Endothelial cell of umbilical vein (primary cell): ENCODE measurements around the gene HECW1. TPM values are rescaled to one million over a fixed set of nuclear protein-coding genes. Genes with fewer than 3 reads are reported as not detected.

Experiments
- BruUV-seq: library from RNA; stranded (reverse); fragments of 400-500 nt; replicated peaks from 2 replicates; lab custom pipeline; 2021; lab: Mats Ljungman, UMichigan
- CTCF ChIA-PET: fragments of 300-600, 350-600 bp; sonication (Branson Sonifier 250); formaldehyde crosslinking; loops from one replicate; lab custom pipeline; 2021; ENCODE audit warnings: antibody characterized with exemption, inconsistent platforms; lab: Charles Lee
- POLR2A ChIA-PET: fragments of 300-600, 350-600 bp; sonication (Branson Sonifier 250); formaldehyde crosslinking; loops from one replicate; lab custom pipeline; 2021; ENCODE audit warnings: antibody characterized with exemption, inconsistent platforms; lab: Charles Lee
- DNase-seq: peaks from one replicate; pipeline ENCODE4 v3.0.0-alpha.2; 2011; ENCODE audit warnings: low read depth, low spot score
- FAIRE-seq: peaks from 2 replicates; lab custom pipeline; 2011; peaks lifted over from hg19 to GRCh38; lab: Jason Lieb, UNC
- H2AFZ ChIP-seq: 2 replicates; pipeline ENCODE4 v1.6.0; 2012; ENCODE audit warnings: low read depth, low read length, control low read depth, inconsistent platforms
- H3K27ac ChIP-seq: 2 replicates; pipeline ENCODE4 v1.5.1; 2011; ENCODE audit warnings: low read depth, mild to moderate bottlenecking, control low read depth, low read length, moderate library complexity; ENCODE audit not compliant: insufficient read depth
- H3K27me3 ChIP-seq, 2 experiments: 2 replicates each; pipeline versions ENCODE4 v1.6.0 to v1.6.1; 2011; ENCODE audit warnings: low read length in 2 of 2, mixed read lengths in 1 of 2; ENCODE audit not compliant: control insufficient read depth in 2 of 2, insufficient read depth in 2 of 2
- H3K36me3 ChIP-seq, 2 experiments: 2 replicates in 1 of 2; 3 replicates in 1 of 2; pipeline ENCODE4 v1.5.1; 2011; ENCODE audit warnings: low read length in 2 of 2, mild to moderate bottlenecking in 1 of 2, moderate library complexity in 1 of 2; ENCODE audit not compliant: control insufficient read depth in 2 of 2, insufficient read depth in 2 of 2; ENCODE audit errors: extremely low read depth in 1 of 2
- H3K4me1 ChIP-seq: 3 replicates; pipeline ENCODE4 v1.5.1; 2011; ENCODE audit warnings: mild to moderate bottlenecking, low read length; ENCODE audit not compliant: control insufficient read depth, insufficient read depth; ENCODE audit errors: extremely low read depth
- H3K4me2 ChIP-seq: 2 replicates; pipeline ENCODE4 v1.6.1; 2011; ENCODE audit warnings: low read length, control low read depth, mixed read lengths; ENCODE audit not compliant: insufficient read depth
- H3K4me3 ChIP-seq, 3 experiments: fragments of 200-600 bp in 1 of 3; sonication (generic), shearing (Covaris generic) in 1 of 3; replicated peaks in 1 of 3; 2 replicates each; pipeline ENCODE4 v1.5.1; 2011 to 2016; ENCODE audit warnings: control low read depth in 3 of 3, low read length in 3 of 3, mild to moderate bottlenecking in 2 of 3, inconsistent platforms in 1 of 3, low read depth in 1 of 3, moderate library complexity in 1 of 3; ENCODE audit not compliant: insufficient read depth in 1 of 3
- H3K79me2 ChIP-seq: 2 replicates; pipeline ENCODE4 v1.6.0; 2012; ENCODE audit warnings: low read length, inconsistent platforms; ENCODE audit not compliant: control insufficient read depth, insufficient read depth
- H3K9ac ChIP-seq: replicated peaks from 2 replicates; pipeline ENCODE3; 2011; ENCODE audit warnings: low read length, control low read depth; ENCODE audit not compliant: insufficient read depth; ENCODE audit errors: extremely low read depth
- H3K9me1 ChIP-seq: replicated peaks from 3 replicates; pipeline ENCODE4 v1.6.0; 2011; ENCODE audit warnings: mild to moderate bottlenecking, low read length; ENCODE audit not compliant: control insufficient read depth, insufficient read depth; ENCODE audit errors: extremely low read depth
- H3K9me3 ChIP-seq: replicated peaks from 2 replicates; pipeline ENCODE4 v1.5.1; 2012; ENCODE audit warnings: low read length, inconsistent platforms; ENCODE audit not compliant: control insufficient read depth, insufficient read depth
- H4K20me1 ChIP-seq: replicated peaks from 2 replicates; pipeline ENCODE3; 2011; ENCODE audit warnings: mild to moderate bottlenecking, low read length; ENCODE audit not compliant: control insufficient read depth, insufficient read depth; ENCODE audit errors: extremely low read depth
- EZH2 ChIP-seq: IDR thresholded peaks from 2 replicates; pipeline ENCODE4 v1.6.1; 2012; ENCODE audit warnings: borderline replicate concordance, low read depth, mild to moderate bottlenecking, moderate library complexity, low read length, inconsistent platforms; ENCODE audit not compliant: severe bottlenecking
- FOS ChIP-seq: IDR thresholded peaks from 2 replicates; pipeline ENCODE4 v1.6.1; 2011; ENCODE audit warnings: mild to moderate bottlenecking, low read length, moderate library complexity, borderline replicate concordance; ENCODE audit not compliant: insufficient read depth
- GATA2 ChIP-seq: IDR thresholded peaks from 2 replicates; pipeline ENCODE4 v1.7.0; 2011; ENCODE audit warnings: low read depth, mild to moderate bottlenecking, moderate library complexity, mixed read lengths, low read length; ENCODE audit not compliant: insufficient read length, insufficient read depth
- JUN ChIP-seq: IDR thresholded peaks from 2 replicates; pipeline ENCODE4 v1.6.1; 2011; ENCODE audit warnings: borderline replicate concordance, low read depth; ENCODE audit not compliant: insufficient read length, insufficient read depth
- MYC ChIP-seq: IDR thresholded peaks from one replicate; pipeline ENCODE4 v1.6.1; 2011; ENCODE audit warnings: mild to moderate bottlenecking, low read depth, low read length
- POLR2A ChIP-seq: IDR thresholded peaks from 2 replicates; pipeline ENCODE4 v1.6.1; 2012; ENCODE audit warnings: low read depth, mild to moderate bottlenecking, control low read depth, low read length
- POLR2AphosphoS5 ChIP-seq: IDR thresholded peaks from 2 replicates; pipeline ENCODE4 v1.6.1; 2012; ENCODE audit warnings: low read depth, mild to moderate bottlenecking, control low read depth, low read length, moderate library complexity; ENCODE audit not compliant: insufficient read depth
- dilution Hi-C: fragments of 300-500 bp; cut with MboI; formaldehyde crosslinking; loops from one replicate; pipeline ENCODE4 v1.15.0; 2019; ENCODE audit warnings: low sequenced_read_pairs; ENCODE audit not compliant: extremely low pct_ligation_motif_present
- intact Hi-C: fragments of 100-400 bp; cut with micrococcal nuclease; formaldehyde crosslinking; loops from one replicate; pipeline ENCODE4 v1.10.0; 2022
- polyA plus RNA-seq, 4 experiments: library from polyadenylated mRNA; depleted of rRNA in 3 of 4; stranded (reverse) in 3 of 4; unstranded in 1 of 4; fragments of >200 nt; gene quantifications; 2 replicates each; pipeline versions ENCODE4 v1.2.1 to v1.2.3, GENCODE V29; 2011 to 2012; ENCODE audit warnings: missing spikeins in 1 of 4
- total RNA-seq: library from RNA; stranded (reverse); gene quantifications from 2 replicates; pipeline ENCODE4 v1.2.3, GENCODE V29; 2021
- TF ChIP-seq, protein P1 (sequence below): IDR thresholded peaks from 2 replicates; pipeline ENCODE4 v1.6.1; 2011; ENCODE audit not compliant: insufficient read depth, insufficient read length
- TF ChIP-seq, protein P2 (sequence below), 2 donors: IDR thresholded peaks; 1 replicate in 1 of 2; 2 replicates in 1 of 2; pipeline ENCODE4 v1.5.1; 2011; ENCODE audit warnings: low read length in 2 of 2, mild to moderate bottlenecking in 2 of 2, moderate library complexity in 2 of 2, control low read depth in 1 of 2, inconsistent platforms in 1 of 2, low read depth in 1 of 2; ENCODE audit not compliant: insufficient read depth in 1 of 2; ENCODE audit errors: extremely low read depth in 1 of 2

Gene HECW1
- total and polyA plus RNA-seq, 2 donors (not counting 3 experiments of a cell fraction or from before 2014, with no cell fraction given), result not detected

DNA sequence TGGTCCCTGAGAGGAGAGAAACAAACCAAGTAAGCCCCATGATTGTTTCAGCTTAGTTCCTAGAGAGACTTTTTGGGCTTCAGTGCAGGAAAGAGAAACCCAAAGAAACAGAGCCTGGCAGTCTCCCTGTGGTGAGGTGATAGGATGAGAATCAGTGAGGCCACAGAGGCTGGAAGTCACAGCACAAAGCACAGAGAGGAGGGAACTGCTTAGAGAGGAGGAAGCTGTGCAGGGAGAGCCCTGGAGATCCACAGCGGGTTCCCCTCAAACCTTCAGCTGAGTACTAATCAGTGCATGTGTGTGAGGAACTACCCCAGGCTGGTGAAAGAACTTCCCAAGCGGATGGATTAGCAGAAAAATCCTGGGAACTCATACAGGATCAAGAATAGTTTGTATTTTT is 27.4 kb upstream of the HECW1 start:
- no peaks in the 10 kb centered on the region for H3K9me3 ChIP-seq
- dilution Hi-C loops, result no loop called here
- no peaks in the 10 kb centered on the region for H4K20me1 ChIP-seq
- no peaks in the 10 kb centered on the region for H3K9me1 ChIP-seq
- CTCF ChIA-PET, result interaction anchor here (0.8 to 1.3 kb wide), 2 partner anchors 9 to 23 kb away, joined by 3 read pairs; no protein-coding TSS in a partner anchor
- no peaks in the 10 kb centered on the region for H3K27me3 ChIP-seq
- H3K79me2 ChIP-seq, result no peaks in the 10 kb centered on the region
- BruUV-seq, result no TSS peak
- H3K9ac ChIP-seq, result no peak overlapping the region
- no peak for TF ChIP-seq POLR2AphosphoS5
- no peak for TF ChIP-seq MYC
- no peak for TF ChIP-seq EZH2
- TF ChIP-seq, protein P1, sequence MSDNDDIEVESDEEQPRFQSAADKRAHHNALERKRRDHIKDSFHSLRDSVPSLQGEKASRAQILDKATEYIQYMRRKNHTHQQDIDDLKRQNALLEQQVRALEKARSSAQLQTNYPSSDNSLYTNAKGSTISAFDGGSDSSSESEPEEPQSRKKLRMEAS, result no peak
- no peak for TF ChIP-seq JUN
- TF ChIP-seq, protein P2, sequence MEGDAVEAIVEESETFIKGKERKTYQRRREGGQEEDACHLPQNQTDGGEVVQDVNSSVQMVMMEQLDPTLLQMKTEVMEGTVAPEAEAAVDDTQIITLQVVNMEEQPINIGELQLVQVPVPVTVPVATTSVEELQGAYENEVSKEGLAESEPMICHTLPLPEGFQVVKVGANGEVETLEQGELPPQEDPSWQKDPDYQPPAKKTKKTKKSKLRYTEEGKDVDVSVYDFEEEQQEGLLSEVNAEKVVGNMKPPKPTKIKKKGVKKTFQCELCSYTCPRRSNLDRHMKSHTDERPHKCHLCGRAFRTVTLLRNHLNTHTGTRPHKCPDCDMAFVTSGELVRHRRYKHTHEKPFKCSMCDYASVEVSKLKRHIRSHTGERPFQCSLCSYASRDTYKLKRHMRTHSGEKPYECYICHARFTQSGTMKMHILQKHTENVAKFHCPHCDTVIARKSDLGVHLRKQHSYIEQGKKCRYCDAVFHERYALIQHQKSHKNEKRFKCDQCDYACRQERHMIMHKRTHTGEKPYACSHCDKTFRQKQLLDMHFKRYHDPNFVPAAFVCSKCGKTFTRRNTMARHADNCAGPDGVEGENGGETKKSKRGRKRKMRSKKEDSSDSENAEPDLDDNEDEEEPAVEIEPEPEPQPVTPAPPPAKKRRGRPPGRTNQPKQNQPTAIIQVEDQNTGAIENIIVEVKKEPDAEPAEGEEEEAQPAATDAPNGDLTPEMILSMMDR (IDR thresholded peaks at IDR 0.05; ENCODE audit: extremely low read depth in 1 of 2, insufficient read depth in 1 of 2, low read depth in 1 of 2, low read length in 2 of 2), result no peak
- no peak for TF ChIP-seq FOS
- no peak for TF ChIP-seq GATA2
- TF ChIP-seq POLR2A, result no peak
- no peaks in the 10 kb centered on the region for H3K4me1 ChIP-seq
- no peak overlapping the region for H3K4me2 ChIP-seq
- no peak overlapping the region for H2AFZ ChIP-seq
- FAIRE-seq (no peak), DNase-seq (no peak)
- no peaks in the 10 kb centered on the region for H3K36me3 ChIP-seq
- no peak overlapping the region for H3K4me3 ChIP-seq
- H3K27ac ChIP-seq, result no peak overlapping the region
- POLR2A ChIA-PET, result no interaction called here
- intact Hi-C loops, result no loop called here
